Neural cell (in vitro differentiated cells): ENCODE results near the gene GAPDH.

Experiments
- CTCF ChIP-seq: fragments of 450-650 bp; IDR thresholded peaks from 2 replicates; pipeline ENCODE4 v1.5.1; 2014; ENCODE audit warnings: antibody characterized with exemption, mild to moderate bottlenecking, moderate library complexity; ENCODE audit not compliant: poor library complexity, severe bottlenecking
- EP300 ChIP-seq: fragments of 450-650 bp; conservative IDR thresholded peaks from 2 replicates; pipeline ENCODE4 v1.6.1; 2014; ENCODE audit warnings: antibody characterized with exemption, mild to moderate bottlenecking, moderate library complexity; ENCODE audit not compliant: poor library complexity, severe bottlenecking
- EZH2 ChIP-seq: fragments of 200-600, 300-800 bp; shearing (Covaris generic), sonication (generic); IDR thresholded peaks from 2 replicates; pipeline ENCODE4 v1.6.1; 2014; ENCODE audit warnings: antibody characterized with exemption, low read length, borderline replicate concordance, mild to moderate bottlenecking; ENCODE audit not compliant: insufficient read depth, poor library complexity, severe bottlenecking
- MXI1 ChIP-seq: fragments of 450-650 bp; conservative IDR thresholded peaks from 2 replicates; pipeline ENCODE4 v1.6.1; 2014; ENCODE audit warnings: antibody characterized with exemption, mild to moderate bottlenecking; ENCODE audit not compliant: poor library complexity, severe bottlenecking
- POLR2AphosphoS5 ChIP-seq: IDR thresholded peaks from 2 replicates; pipeline ENCODE4 v1.6.1; 2012
- RAD21 ChIP-seq: fragments of 450-650 bp; conservative IDR thresholded peaks from 2 replicates; pipeline ENCODE4 v1.6.1; 2014; ENCODE audit warnings: antibody characterized with exemption, mild to moderate bottlenecking, moderate library complexity
- REST ChIP-seq: IDR thresholded peaks from 2 replicates; pipeline ENCODE4 v1.6.1; 2012; ENCODE audit warnings: borderline replicate concordance
- SMC3 ChIP-seq: fragments of 450-650 bp; conservative IDR thresholded peaks from 2 replicates; pipeline ENCODE4 v1.6.1; 2014; ENCODE audit warnings: antibody characterized with exemption, mild to moderate bottlenecking, moderate library complexity; ENCODE audit not compliant: poor library complexity
- TAF1 ChIP-seq: IDR thresholded peaks from 2 replicates; pipeline ENCODE4 v1.6.1; 2012; ENCODE audit warnings: low read depth

- TF ChIP-seq CTCF (no peak), SMC3 (no peak), EP300 (no peak), TAF1 (no peak), EZH2 (no peak), POLR2AphosphoS5 (no peak), REST (no peak), RAD21 (no peak), MXI1 (no peak)
Observed at GRCh38 chr12:6526201-6526600, 8.1 kb upstream of the GAPDH start.
